B cell (primary cell): ENCODE results near the gene PCNX4. TPM values are rescaled to one million over a fixed set of nuclear protein-coding genes. Genes with fewer than 3 reads are reported as not detected.

ENCODE experiments used
- ATAC-seq: fragments of 200-7000 bp; cut with Tn5 transposase; one replicate; pipeline ENCODE4 v1.10.0; 2021; ENCODE audit warnings: low read depth, mild to moderate bottlenecking, moderate number of reproducible peaks, moderate library complexity
- CTCF ChIA-PET: fragments of 350-600 bp; sonication (Branson Sonifier 250); formaldehyde crosslinking; loops from one replicate; lab custom pipeline; 2021; ENCODE audit warnings: antibody characterized with exemption, inconsistent platforms; lab: Charles Lee
- POLR2A ChIA-PET: fragments of 350-600 bp; sonication (Branson Sonifier 250); formaldehyde crosslinking; loops from one replicate; lab custom pipeline; 2021; ENCODE audit warnings: antibody characterized with exemption; lab: Charles Lee
- DNase-seq: peaks from one replicate; pipeline ENCODE4 v3.0.0; 2013
- H2AFZ ChIP-seq: 2 replicates; pipeline ENCODE4 v1.6.1; 2012; ENCODE audit warnings: mild to moderate bottlenecking, low read depth, low read length; ENCODE audit not compliant: insufficient read depth, poor library complexity, severe bottlenecking
- H3K27ac ChIP-seq, 2 donors: 1 replicate in 1 of 2; 2 replicates in 1 of 2; pipeline ENCODE4 v1.5.1; 2012 to 2013; ENCODE audit warnings: low read length in 2 of 2, mild to moderate bottlenecking in 2 of 2, moderate library complexity in 1 of 2
- H3K27me3 ChIP-seq, 4 experiments: fragments of 200-600 bp in 1 of 4; sonication (generic) in 1 of 4; replicated peaks in 1 of 4; 1 replicate in 2 of 4; 2 replicates in 2 of 4; pipeline versions ENCODE4 v1.6.1 to v1.7.0; 2013 to 2016; ENCODE audit warnings: low read length in 3 of 4, mild to moderate bottlenecking in 2 of 4, mixed read lengths in 1 of 4, moderate library complexity in 1 of 4; ENCODE audit not compliant: insufficient read depth in 4 of 4, control insufficient read depth in 3 of 4; ENCODE audit errors: control extremely low read depth in 1 of 4
- H3K36me3 ChIP-seq, 2 experiments: replicated peaks in 1 of 2; 1 replicate in 1 of 2; 2 replicates in 1 of 2; pipeline versions ENCODE4 v1.6.1 to v1.7.1; 2013; ENCODE audit warnings: low read length in 1 of 2; ENCODE audit not compliant: insufficient read depth in 2 of 2, control insufficient read depth in 1 of 2; ENCODE audit errors: control extremely low read depth in 1 of 2, extremely low read depth in 1 of 2
- H3K4me1 ChIP-seq, 2 donors: fragments of 200-600 bp in 1 of 2; sonication (generic) in 1 of 2; 1 replicate in 1 of 2; 2 replicates in 1 of 2; pipeline versions ENCODE4 v1.5.1 to v1.6.1; 2013 to 2017; ENCODE audit warnings: low read length in 2 of 2; ENCODE audit not compliant: control insufficient read depth in 2 of 2, insufficient read depth in 2 of 2
- H3K4me2 ChIP-seq: replicated peaks from 2 replicates; pipeline ENCODE3; 2012; ENCODE audit warnings: mild to moderate bottlenecking, low read depth, low read length; ENCODE audit not compliant: poor library complexity, severe bottlenecking
- H3K4me3 ChIP-seq, 5 experiments: fragments of 200-600 bp in 1 of 5; sonication (generic) in 1 of 5; 1 replicate in 3 of 5; 2 replicates in 2 of 5; pipeline versions ENCODE4 v1.5.1 to v1.7.0; 2011 to 2016; ENCODE audit warnings: low read length in 4 of 5, mild to moderate bottlenecking in 4 of 5, low read depth in 2 of 5, control low read depth in 1 of 5, moderate library complexity in 1 of 5; ENCODE audit not compliant: insufficient read depth in 1 of 5; ENCODE audit errors: control extremely low read depth in 1 of 5, extremely low read depth in 1 of 5
- H3K79me2 ChIP-seq: fragments of 200-600 bp; sonication (generic); one replicate; pipeline ENCODE4 v1.6.0; 2016; ENCODE audit warnings: low read length; ENCODE audit not compliant: control insufficient read depth, insufficient read depth
- H3K9ac ChIP-seq: fragments of 200-600 bp; sonication (generic); 2 replicates; pipeline ENCODE4 v1.6.1; 2017; ENCODE audit warnings: mild to moderate bottlenecking, low read length, moderate library complexity
- H3K9me3 ChIP-seq, 3 donors: one replicate each; pipeline versions ENCODE4 v1.6.1 to v1.7.1; 2013; ENCODE audit warnings: low read length in 2 of 3; ENCODE audit not compliant: control insufficient read depth in 2 of 3, insufficient read depth in 1 of 3; ENCODE audit errors: control extremely low read depth in 1 of 3
- H4K20me1 ChIP-seq: 2 replicates; pipeline ENCODE4 v1.6.0; 2012; ENCODE audit warnings: mild to moderate bottlenecking, low read length; ENCODE audit not compliant: insufficient read depth, control insufficient read depth, poor library complexity, severe bottlenecking
- H3K27ac Mint-ChIP-seq: one replicate; pipeline ENCODE4 v1.8.0; 2021; ENCODE audit warnings: mixed read lengths
- H3K27me3 Mint-ChIP-seq: one replicate; pipeline ENCODE4 v1.8.0; 2021; ENCODE audit warnings: mixed read lengths
- H3K4me1 Mint-ChIP-seq: one replicate; pipeline ENCODE4 v1.8.0; 2021; ENCODE audit warnings: mixed read lengths
- H3K4me3 Mint-ChIP-seq: one replicate; pipeline ENCODE4 v1.8.0; 2021; ENCODE audit warnings: mixed read lengths
- H3K9me3 Mint-ChIP-seq: one replicate; pipeline ENCODE4 v1.8.0; 2022; ENCODE audit warnings: mixed read lengths; ENCODE audit not compliant: insufficient read depth
- EZH2 ChIP-seq: IDR thresholded peaks from 2 replicates; pipeline ENCODE4 v1.6.1; 2012; ENCODE audit warnings: borderline replicate concordance, low read depth, mild to moderate bottlenecking, moderate library complexity, low read length; ENCODE audit not compliant: insufficient read depth, poor library complexity, severe bottlenecking
- WGBS: methylation state at CpG from one replicate; pipeline ENCODE4 v1.1.5; 2013; ENCODE audit warnings: missing lambda C conversion rate; ENCODE audit not compliant: insufficient coverage; 5-methylcytosine and 5-hydroxymethylcytosine counted together
- intact Hi-C: fragments of 100-400 bp; cut with micrococcal nuclease; formaldehyde crosslinking; loops from one replicate; pipeline ENCODE4 v1.10.0; 2022
- polyA plus RNA-seq: library from polyadenylated mRNA; depleted of rRNA; stranded (reverse); fragments of >200 nt; gene quantifications from 2 replicates; pipeline ENCODE4 v1.2.3, GENCODE V29; 2012
- total RNA-seq, 2 donors: library from RNA; stranded (reverse); fragments of 120-200 nt in 1 of 2; gene quantifications; 1 replicate in 1 of 2; 2 replicates in 1 of 2; pipeline versions ENCODE4 v1.2.3 to v1.2.4, GENCODE V29; 2013 to 2022
- TF ChIP-seq, protein P1 (sequence below): fragments of 200-600 bp; IDR thresholded peaks from one replicate; pipeline ENCODE4 v1.8.0; 2022; ENCODE audit warnings: antibody characterized with exemption, mild to moderate bottlenecking

The PCNX4 gene
- total and polyA plus RNA-seq, 2 donors (not counting 1 experiment from before 2014, with no cell fraction given): 17.8 to 53.4 TPM

DNA sequence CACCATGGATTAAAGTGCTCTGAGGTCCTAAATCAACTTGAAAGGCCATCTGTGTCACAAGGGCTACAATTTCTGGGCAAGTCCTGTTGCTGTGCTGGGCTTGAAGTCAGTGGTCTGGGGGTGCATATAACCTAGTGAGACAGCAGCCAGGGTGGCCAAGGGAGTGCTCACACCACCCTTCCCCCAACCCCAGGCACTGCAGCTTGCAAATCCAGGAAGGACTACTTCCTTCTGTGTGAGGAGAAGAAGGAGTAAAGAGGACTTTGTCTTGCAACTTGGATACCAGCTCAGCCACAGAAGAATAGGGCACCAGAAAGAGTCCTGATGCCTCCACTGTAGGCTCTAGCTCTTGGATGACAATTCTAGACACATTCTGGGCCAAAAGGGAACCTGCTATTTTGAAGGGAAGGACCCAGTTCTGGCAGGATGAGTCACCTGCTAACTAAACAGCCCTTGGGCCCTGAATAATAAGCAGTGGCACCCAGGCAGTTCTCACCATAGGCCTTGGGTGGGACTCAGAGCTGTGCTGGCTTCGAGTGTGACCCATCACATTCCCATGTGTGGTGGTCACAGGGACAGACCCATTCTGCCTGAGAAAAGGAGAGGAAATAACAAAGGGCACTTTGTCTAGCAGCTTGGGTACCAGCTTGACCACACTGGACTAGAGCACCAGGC, 106.0 kb downstream of the PCNX4 start:
- WGBS: 73% methylated on average over 1 of the region's 1 CpG
- Histone ChIP-seq H4K20me1 (no peaks in the 10 kb centered on the region), H3K4me3 (no peak overlapping the region), H3K27me3 (peaks cover 0 to 7% (median 2%) of the 10 kb centered on the region in 4 experiments), H3K9me3 (peaks cover 0 to 16% (median 10%) of the 10 kb centered on the region in 3 donors), H2AFZ (no peak overlapping the region), H3K4me1 (no peaks in the 10 kb centered on the region), H3K27ac (no peak overlapping the region), H3K79me2 (no peaks in the 10 kb centered on the region), H3K9ac (no peak overlapping the region), H3K4me2 (no peak overlapping the region), H3K36me3 (no peaks in the 10 kb centered on the region)
- Mint-ChIP-seq H3K9me3 (peaks cover 8% of the 10 kb centered on the region), H3K27ac (no peak overlapping the region), H3K27me3 (peaks cover 7% of the 10 kb centered on the region), H3K4me3 (no peak overlapping the region), H3K4me1 (no peaks in the 10 kb centered on the region)
- intact Hi-C loops: no loop called here
- ATAC-seq: no peak
- no peak for TF ChIP-seq EZH2
- TF ChIP-seq, protein P1, sequence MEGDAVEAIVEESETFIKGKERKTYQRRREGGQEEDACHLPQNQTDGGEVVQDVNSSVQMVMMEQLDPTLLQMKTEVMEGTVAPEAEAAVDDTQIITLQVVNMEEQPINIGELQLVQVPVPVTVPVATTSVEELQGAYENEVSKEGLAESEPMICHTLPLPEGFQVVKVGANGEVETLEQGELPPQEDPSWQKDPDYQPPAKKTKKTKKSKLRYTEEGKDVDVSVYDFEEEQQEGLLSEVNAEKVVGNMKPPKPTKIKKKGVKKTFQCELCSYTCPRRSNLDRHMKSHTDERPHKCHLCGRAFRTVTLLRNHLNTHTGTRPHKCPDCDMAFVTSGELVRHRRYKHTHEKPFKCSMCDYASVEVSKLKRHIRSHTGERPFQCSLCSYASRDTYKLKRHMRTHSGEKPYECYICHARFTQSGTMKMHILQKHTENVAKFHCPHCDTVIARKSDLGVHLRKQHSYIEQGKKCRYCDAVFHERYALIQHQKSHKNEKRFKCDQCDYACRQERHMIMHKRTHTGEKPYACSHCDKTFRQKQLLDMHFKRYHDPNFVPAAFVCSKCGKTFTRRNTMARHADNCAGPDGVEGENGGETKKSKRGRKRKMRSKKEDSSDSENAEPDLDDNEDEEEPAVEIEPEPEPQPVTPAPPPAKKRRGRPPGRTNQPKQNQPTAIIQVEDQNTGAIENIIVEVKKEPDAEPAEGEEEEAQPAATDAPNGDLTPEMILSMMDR: no peak
- ChIA-PET POLR2A (no interaction called here), CTCF (interaction anchor here (0.9 kb wide), 1 partner anchor 33 kb away, joined by 3 read pairs; the partner anchor contains the start of gene DHRS7)
- DNase-seq: no peak

DNA sequence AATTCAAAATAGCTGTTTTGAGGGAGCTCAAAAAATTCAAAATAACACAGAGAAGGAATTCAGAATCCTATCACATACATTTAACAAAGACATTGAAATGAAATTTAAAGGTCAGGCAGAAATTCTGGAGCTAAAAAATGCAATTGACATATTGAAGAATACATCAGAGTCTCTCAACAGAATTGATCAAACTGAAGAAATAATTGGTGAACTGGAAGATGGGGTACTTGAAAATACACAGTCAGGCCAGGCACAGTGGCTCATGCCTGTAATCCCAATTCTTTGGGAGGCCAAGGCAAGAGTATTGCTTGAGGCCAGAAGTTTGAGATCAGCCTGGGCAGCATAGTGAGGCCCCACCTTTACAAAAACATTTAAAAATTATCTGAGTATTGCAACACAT, 107.6 kb downstream of the PCNX4 start:
- Histone ChIP-seq H3K9ac (no peak overlapping the region), H3K4me1 (no peaks in the 10 kb centered on the region), H3K27me3 (peaks cover 0 to 7% (median 2%) of the 10 kb centered on the region in 4 experiments), H2AFZ (no peak overlapping the region), H3K4me2 (no peak overlapping the region), H3K79me2 (no peaks in the 10 kb centered on the region), H3K27ac (no peak overlapping the region), H3K9me3 (peaks cover 0 to 16% (median 10%) of the 10 kb centered on the region in 3 donors), H3K36me3 (no peaks in the 10 kb centered on the region), H3K4me3 (no peak overlapping the region), H4K20me1 (no peaks in the 10 kb centered on the region)
- peaks cover 5% of the 10 kb centered on the region for H3K27me3 Mint-ChIP-seq
- DNase-seq: no peak
- no peak overlapping the region for H3K27ac Mint-ChIP-seq
- ATAC-seq: no peak
- H3K4me1 Mint-ChIP-seq: peaks cover 7% of the 10 kb centered on the region
- POLR2A ChIA-PET: no interaction called here
- CTCF ChIA-PET: interaction anchor here (2.1 kb wide), 1 partner anchor 11 kb away, joined by 4 read pairs; no protein-coding TSS in a partner anchor
- TF ChIP-seq, protein P1: no peak
- TF ChIP-seq EZH2: no peak
- H3K4me3 Mint-ChIP-seq: no peak overlapping the region
- H3K9me3 Mint-ChIP-seq: peaks cover 8% of the 10 kb centered on the region
- intact Hi-C loops: no loop called here
